HG03469 (cell line): ENCODE data around the gene DENND1A.

Experiments
- ATAC-seq: cut with Tn5 transposase; IDR thresholded peaks from one replicate; pipeline ENCODE4 v1.9.1; 2021; ENCODE audit warnings: mild to moderate bottlenecking, moderate library complexity, moderate number of reproducible peaks; ENCODE audit not compliant: unreplicated experiment

DENND1A gene

DNA sequence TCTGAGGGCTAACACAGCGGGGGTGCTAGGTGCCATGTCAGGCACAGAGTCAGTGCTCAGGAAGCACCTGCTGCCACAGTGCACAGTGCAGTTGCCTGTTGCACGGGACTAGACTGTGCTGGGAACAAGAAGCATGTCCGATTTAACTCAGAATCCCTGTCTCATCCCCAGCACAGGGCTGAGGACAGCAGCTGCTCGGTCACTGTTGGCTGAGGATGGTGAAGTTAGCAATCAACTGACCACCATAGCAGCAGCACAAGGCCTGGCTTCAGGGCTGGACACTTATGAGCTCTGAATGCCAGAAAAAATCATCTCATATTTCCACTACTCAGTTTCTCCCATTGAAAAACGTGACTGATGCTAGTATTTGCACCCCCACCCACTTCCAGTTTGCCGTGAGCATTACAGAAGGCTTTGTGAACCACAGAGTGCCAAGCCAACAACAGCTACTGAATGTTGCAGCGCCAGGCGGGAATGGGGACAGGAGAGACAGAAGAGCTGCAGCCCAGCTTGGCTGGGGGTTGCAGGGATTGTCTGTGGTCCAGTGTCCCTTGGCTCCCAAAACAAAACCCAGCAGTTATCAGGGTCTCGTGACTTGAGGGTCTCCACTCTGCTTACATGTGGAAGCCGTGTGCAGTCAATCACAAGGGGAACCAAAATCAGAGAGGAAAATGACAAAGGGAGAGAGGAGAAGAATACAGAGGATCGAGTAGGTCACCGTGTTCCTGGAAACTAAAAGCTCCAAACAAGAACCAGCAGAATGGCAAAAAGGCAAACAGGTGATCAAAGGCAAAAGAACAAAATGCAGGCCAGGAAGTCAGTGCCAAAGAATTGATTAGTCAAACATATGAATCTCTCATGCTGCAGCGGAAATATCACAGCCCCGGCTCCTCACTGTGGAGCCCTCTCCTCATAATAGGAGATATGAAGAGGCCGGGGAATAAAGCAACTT is 418.3 kb downstream of the DENND1A start:
- no peak for ATAC-seq

DNA sequence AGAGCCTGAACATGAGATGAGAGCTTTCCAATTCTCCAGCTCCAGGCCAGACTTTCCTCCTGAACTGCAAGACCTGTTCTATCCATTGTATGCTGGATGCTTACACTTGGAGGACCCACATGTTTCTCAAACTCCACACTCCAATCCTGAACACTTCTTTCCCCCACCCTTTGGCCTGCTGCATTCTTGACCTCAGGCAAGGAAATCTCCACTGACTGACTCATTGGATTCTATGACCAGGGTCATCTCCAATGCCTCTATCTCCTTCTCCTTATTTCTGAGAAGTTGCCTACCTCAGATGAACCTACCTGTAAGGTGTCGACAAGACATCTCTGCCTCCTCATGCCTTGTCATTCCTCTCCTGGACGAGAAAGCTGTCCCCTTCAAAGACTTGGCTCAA is 420.3 kb downstream of the DENND1A start:
- ATAC-seq = no peak

- no peak for ATAC-seq
Measured at GRCh38 chr9:123508048-123508447, 421.9 kb downstream of the DENND1A start.

- no peak for ATAC-seq
Measured at GRCh38 chr9:123505496-123505895, 424.4 kb downstream of the DENND1A start.

GRCh38 chr9:123500336-123500735 is 429.6 kb downstream of the DENND1A start:
- ATAC-seq = no peak

DNA sequence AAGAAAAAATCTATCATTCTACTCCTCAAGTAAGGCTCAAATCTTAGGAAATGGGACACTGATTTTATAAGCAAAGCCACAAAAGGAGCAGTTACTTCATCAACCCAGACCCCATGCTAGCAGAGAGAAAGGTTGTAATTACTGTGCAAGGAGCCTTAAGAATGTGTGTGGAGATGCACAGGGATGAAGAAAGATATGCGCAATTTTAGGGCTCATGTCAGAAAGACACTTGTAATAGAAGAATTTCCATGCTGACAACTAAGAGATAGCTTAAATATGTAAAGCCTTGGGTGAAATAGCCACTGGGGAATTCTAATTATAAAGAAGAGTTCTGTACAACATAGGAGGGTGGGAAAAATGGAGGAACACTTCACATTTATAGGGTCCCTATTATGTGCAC is 432.1 kb downstream of the DENND1A start:
- no peak for ATAC-seq

- no peak for ATAC-seq
Measured at GRCh38 chr9:123495731-123496130, 434.2 kb downstream of the DENND1A start.

- ATAC-seq = no peak
Measured at GRCh38 chr9:123493627-123494026, 436.3 kb downstream of the DENND1A start.

DNA sequence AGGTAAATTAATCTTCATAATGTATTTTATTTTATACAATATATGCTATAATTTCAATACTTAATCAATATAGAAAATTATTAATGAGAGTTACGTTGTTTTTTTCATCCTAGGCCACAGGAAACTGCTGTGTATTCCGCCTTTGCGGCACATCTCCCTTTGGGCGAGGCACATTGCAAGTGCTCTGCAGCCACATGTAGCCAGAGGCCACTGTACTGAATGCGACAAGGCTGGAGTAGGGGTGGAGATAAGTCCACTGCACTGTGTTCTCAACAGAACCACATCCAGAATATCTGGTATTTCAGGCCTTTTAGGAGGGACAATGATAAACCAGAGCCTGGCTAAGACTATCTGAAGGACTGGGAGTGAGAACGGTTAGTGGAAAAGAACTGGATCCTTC is 439.2 kb downstream of the DENND1A start:
- no peak for ATAC-seq

DNA sequence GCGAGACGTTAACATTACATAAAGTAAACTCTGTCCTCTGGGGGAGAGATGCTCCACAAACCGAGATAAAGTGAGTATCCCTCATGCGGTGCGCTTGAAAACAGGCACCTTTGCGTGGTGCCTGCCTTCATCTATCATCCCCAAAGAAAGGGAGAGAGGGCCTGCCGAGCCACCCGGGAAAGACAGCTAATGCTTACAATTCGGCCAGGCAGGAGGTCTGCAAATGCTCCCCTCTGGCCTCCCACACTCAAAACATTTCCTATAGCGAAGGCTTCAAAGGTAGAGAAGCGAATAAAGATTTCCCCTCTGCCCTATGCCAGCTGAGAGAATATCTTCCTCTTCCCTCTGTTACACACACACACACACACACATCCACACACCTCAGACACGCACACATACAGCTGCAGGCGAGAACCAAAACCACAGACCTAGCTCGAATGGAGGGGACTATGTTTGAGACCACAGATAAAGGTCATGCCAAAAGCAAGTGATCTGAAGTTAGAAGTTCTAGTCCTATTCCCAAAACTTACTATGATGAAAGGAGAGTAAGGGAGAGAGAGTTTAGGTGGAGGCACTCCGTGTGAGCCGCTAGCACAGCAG is 441.1 kb downstream of the DENND1A start:
- no peak for ATAC-seq

DNA sequence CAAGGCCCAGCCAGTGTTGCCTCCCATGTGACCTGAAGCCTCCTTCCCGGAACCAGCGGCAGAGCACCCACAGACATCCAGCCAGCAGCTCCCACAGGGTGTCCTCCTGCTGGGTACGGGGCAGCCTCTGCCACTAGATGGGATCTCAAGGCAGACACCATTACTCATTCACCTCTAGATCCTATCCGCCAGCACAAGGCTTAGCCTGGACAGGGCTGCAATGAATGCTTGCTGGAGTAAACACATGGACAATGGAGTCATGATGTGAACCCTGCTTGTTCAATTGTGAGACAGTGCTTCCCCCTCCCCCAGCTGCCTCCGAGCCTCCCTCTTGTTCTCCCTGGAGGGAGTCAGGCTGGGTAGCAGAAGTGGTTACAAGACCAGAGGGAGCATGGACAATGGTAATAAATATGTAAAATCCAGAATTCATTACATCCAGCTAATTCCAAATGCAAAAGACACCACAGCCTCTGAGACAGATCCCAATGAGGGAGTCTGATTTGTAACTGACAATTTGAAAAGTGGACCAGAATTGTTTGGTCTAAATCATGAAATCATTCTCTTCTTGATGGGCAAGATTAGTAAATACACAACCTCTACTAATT is 441.9 kb downstream of the DENND1A start:
- ATAC-seq = no peak

GRCh38 chr9:123486431-123486830 is 443.5 kb downstream of the DENND1A start:
- ATAC-seq = no peak

- ATAC-seq = no peak
Measured at GRCh38 chr9:123485216-123485615, 444.7 kb downstream of the DENND1A start.

DNA sequence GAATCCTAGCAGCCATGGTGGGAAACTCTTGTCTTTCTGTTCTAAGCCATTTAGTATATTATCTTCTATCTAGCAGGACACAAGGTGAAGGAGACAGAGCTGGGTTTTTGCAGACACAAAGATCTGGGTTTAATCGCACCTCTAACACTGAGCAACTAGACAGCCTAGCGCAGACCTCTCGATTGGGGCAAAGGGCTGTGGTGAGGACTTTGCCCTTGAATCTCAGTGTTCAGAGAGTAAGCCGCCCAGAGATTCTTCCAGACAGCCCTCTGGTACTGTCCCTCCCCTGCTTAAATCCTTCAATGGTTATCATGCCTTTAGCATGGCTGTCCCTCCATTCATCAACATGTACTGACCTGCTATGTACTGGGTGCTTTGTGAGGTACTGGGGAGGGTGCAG is 445.8 kb downstream of the DENND1A start:
- ATAC-seq = no peak

DNA sequence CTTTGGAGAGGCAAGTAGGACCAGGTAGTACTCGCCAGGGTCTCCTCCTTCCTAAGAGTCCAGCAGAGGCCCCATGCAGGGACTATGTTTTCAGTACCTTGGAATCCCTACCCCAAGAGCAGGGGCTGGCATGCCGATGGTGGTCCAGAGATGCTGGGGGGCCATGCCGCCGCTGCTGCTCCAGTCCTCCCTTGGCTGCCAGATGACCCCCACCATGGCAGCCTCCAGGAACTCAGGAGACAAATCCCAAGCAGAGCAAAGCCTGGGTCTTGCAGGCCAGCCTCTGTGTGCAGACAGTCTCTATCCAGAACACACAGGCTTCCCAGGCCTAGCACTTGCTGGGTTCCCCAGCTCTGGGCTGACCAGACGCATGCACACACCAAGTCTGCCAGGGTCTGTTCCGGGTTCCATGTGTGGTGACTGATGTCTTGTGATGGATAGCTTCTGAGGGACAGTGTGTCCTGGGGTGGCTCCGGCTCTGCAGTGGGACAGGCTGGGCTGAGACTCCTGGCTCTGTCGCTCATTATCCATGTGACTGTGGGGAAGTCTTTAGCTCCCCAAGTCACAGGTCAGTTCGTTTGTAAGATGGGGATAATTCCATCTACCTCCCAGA is 446.6 kb downstream of the DENND1A start:
- no peak for ATAC-seq

DNA sequence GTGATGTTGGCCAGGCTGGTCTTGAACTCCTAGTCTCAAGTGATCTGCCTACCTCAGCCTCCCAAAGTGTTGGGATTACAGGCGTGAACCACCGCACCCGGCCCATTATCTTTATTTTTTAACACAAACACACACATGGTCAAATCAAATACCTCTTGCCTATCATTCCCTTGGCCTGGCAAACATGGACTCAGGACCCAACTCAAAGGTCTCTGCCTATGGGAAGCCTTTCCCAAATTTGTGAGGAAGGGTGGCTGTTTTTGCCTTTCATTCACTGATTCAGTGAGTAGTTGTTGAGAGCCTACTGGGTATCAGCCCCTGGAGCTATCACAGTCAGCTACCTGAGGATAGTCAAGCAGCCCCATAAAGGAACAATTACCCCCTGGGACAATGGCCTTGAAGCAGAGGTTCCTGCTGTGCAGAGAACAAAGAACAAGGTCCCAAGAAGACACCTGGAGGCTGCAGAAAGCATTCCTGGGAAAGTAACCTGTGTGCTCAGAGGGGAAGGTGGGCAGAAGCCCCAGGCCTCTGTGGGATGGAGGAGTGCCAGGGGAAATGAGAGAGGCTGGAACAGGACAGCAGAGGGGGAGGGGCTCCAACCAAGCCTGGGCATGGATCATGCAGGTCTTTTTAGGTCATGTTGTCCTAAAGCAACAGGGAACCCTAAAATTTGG is 447.5 kb downstream of the DENND1A start:
- no peak for ATAC-seq

- no peak for ATAC-seq
Measured at GRCh38 chr9:123481209-123481865, 448.6 kb downstream of the DENND1A start.

- no peak for ATAC-seq
Measured at GRCh38 chr9:123480791-123481190, 449.1 kb downstream of the DENND1A start.

- no peak for ATAC-seq
Measured at GRCh38 chr9:123480096-123480495, 449.8 kb downstream of the DENND1A start.

- ATAC-seq = no peak
Measured at GRCh38 chr9:123478967-123479602, 450.8 kb downstream of the DENND1A start.
